ENCODE measurements around the gene TRAPPC2L. TPM values are rescaled to one million over a fixed set of nuclear protein-coding genes. Genes with fewer than 3 reads are reported as not detected.

The TRAPPC2L gene
- total RNA-seq, 1 donor from 2014 or later: 59.1 TPM

- Histone ChIP-seq H3K4me2 (ENCODE audit: low read length) (no peak overlapping the region), H3K79me2 (ENCODE audit: insufficient read depth, low read length) (no peaks in the 10 kb centered on the region), H3K4me1 (ENCODE audit: insufficient read depth, low read length) (no peaks in the 10 kb centered on the region), H3K36me3 (ENCODE audit: insufficient read depth, low read length) (no peaks in the 10 kb centered on the region), H3K4me3 (ENCODE audit: insufficient read depth, low read depth, low read length) (no peak overlapping the region), H3K27me3 (ENCODE audit: insufficient read depth, low read length) (peaks cover 2% of the 10 kb centered on the region), H4K20me1 (ENCODE audit: insufficient read depth, low read length) (no peaks in the 10 kb centered on the region), H3K9me3 (ENCODE audit: insufficient read depth, low read depth, low read length) (no peaks in the 10 kb centered on the region), H3K9ac (ENCODE audit: low read length) (no peak overlapping the region), H3K27ac (ENCODE audit: low read depth, low read length) (no peak overlapping the region), H2AFZ (ENCODE audit: low read depth, low read length) (no peak overlapping the region)
- no peak overlapping the region for H3K4me3 Mint-ChIP-seq (ENCODE audit: unreplicated experiment)
- H3K36me3 Mint-ChIP-seq (ENCODE audit: low read depth, unreplicated experiment): peaks cover 5% of the 10 kb centered on the region
- no peak for FAIRE-seq
- no peak overlapping the region for H3K27ac Mint-ChIP-seq (ENCODE audit: unreplicated experiment)
- H3K9me3 Mint-ChIP-seq (ENCODE audit: unreplicated experiment): peaks cover 10% of the 10 kb centered on the region
- H3K27me3 Mint-ChIP-seq (ENCODE audit: low read depth, unreplicated experiment): peaks cover 15% of the 10 kb centered on the region
- DNase-seq (ENCODE audit: low read depth): no peak
- no peaks in the 10 kb centered on the region for H3K4me1 Mint-ChIP-seq (ENCODE audit: low read depth, unreplicated experiment)
- TF ChIP-seq CTCF (IDR thresholded peaks at IDR 0.05; ENCODE audit: insufficient read depth, low read depth, low read length) (no peak), EZH2 (IDR thresholded peaks at IDR 0.05; ENCODE audit: insufficient read depth, low read length) (no peak)
Observed at GRCh38 chr16:88886420-88886844, 29.5 kb downstream of the TRAPPC2L start.

DNA sequence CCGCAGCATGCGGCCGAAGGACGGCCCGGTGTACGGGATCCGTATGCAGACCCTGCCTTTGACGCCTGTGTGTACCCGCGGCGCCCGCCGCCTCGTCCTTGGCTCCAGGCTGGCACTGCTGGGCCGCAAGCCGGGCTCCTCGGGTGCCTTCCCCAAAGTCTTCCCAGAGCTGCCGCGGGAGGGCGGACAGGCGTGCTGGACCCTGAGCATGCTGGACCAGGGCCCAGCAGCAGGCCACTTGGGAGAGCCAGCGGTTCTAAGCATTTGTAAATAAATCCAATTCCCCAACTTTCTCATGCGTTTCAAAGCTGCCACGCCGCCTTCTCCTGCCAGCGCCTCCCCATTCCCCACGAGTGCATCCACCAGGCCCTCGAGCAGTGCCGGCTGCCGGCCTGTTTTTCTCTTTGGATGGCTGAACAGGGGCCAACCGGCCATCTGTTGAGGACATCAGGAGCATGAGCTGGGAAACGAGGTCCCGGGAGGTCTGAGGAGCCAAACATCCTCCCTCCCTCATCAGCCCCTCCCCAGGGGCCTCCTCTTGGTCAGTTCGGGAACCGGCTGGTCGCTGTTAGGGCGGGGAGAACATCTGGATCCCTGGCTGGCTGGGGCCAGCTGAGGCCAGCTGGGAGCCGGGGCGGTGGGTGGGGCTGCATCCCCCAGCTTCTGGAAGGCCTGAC is 30.1 kb downstream of the TRAPPC2L start:
- Histone ChIP-seq H3K27ac (ENCODE audit: low read depth, low read length) (no peak overlapping the region), H2AFZ (ENCODE audit: low read depth, low read length) (no peak overlapping the region), H3K4me3 (ENCODE audit: insufficient read depth, low read depth, low read length) (no peak overlapping the region), H3K27me3 (ENCODE audit: insufficient read depth, low read length) (no peaks in the 10 kb centered on the region), H3K4me2 (ENCODE audit: low read length) (no peak overlapping the region), H3K9ac (ENCODE audit: low read length) (no peak overlapping the region), H3K4me1 (ENCODE audit: insufficient read depth, low read length) (no peaks in the 10 kb centered on the region), H3K79me2 (ENCODE audit: insufficient read depth, low read length) (no peaks in the 10 kb centered on the region), H3K9me3 (ENCODE audit: insufficient read depth, low read depth, low read length) (no peaks in the 10 kb centered on the region), H4K20me1 (ENCODE audit: insufficient read depth, low read length) (no peaks in the 10 kb centered on the region), H3K36me3 (ENCODE audit: insufficient read depth, low read length) (no peaks in the 10 kb centered on the region)
- DNase-seq (ENCODE audit: low read depth) (no peak), FAIRE-seq (no peak)
- peaks cover 10% of the 10 kb centered on the region for H3K9me3 Mint-ChIP-seq (ENCODE audit: unreplicated experiment)
- no peak overlapping the region for H3K4me3 Mint-ChIP-seq (ENCODE audit: unreplicated experiment)
- no peak for TF ChIP-seq EZH2 (IDR thresholded peaks at IDR 0.05; ENCODE audit: insufficient read depth, low read length)
- no peak for TF ChIP-seq CTCF (IDR thresholded peaks at IDR 0.05; ENCODE audit: insufficient read depth, low read depth, low read length)
- no peaks in the 10 kb centered on the region for H3K4me1 Mint-ChIP-seq (ENCODE audit: low read depth, unreplicated experiment)
- peaks cover 18% of the 10 kb centered on the region for H3K27me3 Mint-ChIP-seq (ENCODE audit: low read depth, unreplicated experiment)
- no peak overlapping the region for H3K27ac Mint-ChIP-seq (ENCODE audit: unreplicated experiment)
- peaks cover 5% of the 10 kb centered on the region for H3K36me3 Mint-ChIP-seq (ENCODE audit: low read depth, unreplicated experiment)

DNA sequence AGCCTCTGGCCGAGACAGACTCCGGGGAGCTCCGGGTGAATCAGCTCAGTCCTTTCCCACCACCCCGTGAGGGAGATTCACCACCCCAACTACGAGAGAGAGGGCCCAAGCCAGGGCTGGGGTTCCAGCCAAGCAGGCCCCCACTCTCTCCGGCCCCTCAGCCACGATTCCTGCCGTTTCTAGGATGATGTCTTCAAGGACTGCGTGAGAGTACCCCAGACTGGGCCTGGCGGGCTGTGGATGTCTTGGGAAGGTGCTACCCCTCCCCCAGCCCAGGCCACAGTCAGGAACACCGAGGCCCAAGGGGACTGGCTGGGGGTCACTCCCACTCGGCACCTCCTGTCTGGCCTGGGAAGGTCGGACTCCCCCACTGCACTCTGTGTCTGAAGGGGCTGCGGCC is 31.1 kb downstream of the TRAPPC2L start:
- FAIRE-seq (no peak), DNase-seq (ENCODE audit: low read depth) (no peak)
- peak overlapping the region; percentile 72 for H3K27ac Mint-ChIP-seq (ENCODE audit: unreplicated experiment)
- TF ChIP-seq CTCF (IDR thresholded peaks at IDR 0.05; ENCODE audit: insufficient read depth, low read depth, low read length) (no peak), EZH2 (IDR thresholded peaks at IDR 0.05; ENCODE audit: insufficient read depth, low read length) (no peak)
- Histone ChIP-seq H2AFZ (ENCODE audit: low read depth, low read length) (no peak overlapping the region), H3K27me3 (ENCODE audit: insufficient read depth, low read length) (no peaks in the 10 kb centered on the region), H3K4me1 (ENCODE audit: insufficient read depth, low read length) (no peaks in the 10 kb centered on the region), H3K4me2 (ENCODE audit: low read length) (no peak overlapping the region), H3K9ac (ENCODE audit: low read length) (no peak overlapping the region), H4K20me1 (ENCODE audit: insufficient read depth, low read length) (no peaks in the 10 kb centered on the region), H3K9me3 (ENCODE audit: insufficient read depth, low read depth, low read length) (no peaks in the 10 kb centered on the region), H3K4me3 (ENCODE audit: insufficient read depth, low read depth, low read length) (no peak overlapping the region), H3K27ac (ENCODE audit: low read depth, low read length) (no peak overlapping the region), H3K36me3 (ENCODE audit: insufficient read depth, low read length) (no peaks in the 10 kb centered on the region), H3K79me2 (ENCODE audit: insufficient read depth, low read length) (no peaks in the 10 kb centered on the region)
- H3K4me3 Mint-ChIP-seq (ENCODE audit: unreplicated experiment): no peak overlapping the region
- peaks cover 10% of the 10 kb centered on the region for H3K9me3 Mint-ChIP-seq (ENCODE audit: unreplicated experiment)
- H3K27me3 Mint-ChIP-seq (ENCODE audit: low read depth, unreplicated experiment): peaks cover 25% of the 10 kb centered on the region
- H3K36me3 Mint-ChIP-seq (ENCODE audit: low read depth, unreplicated experiment): peaks cover 5% of the 10 kb centered on the region
- no peaks in the 10 kb centered on the region for H3K4me1 Mint-ChIP-seq (ENCODE audit: low read depth, unreplicated experiment)
